Activated T-helper 1 cell treated with Interleukin-2 at 50 U/mL for 16 hours (primary cell): ENCODE data around the gene OAS1.
"Not testable (repeated sequence)": the region's sequence is repeated elsewhere in the genome, so short reads cannot be mapped to it uniquely, and the experiment has no call there.

Experiments used
- DNase-seq: peaks from one replicate; pipeline ENCODE4 v3.0.0-alpha.2; 2020; ENCODE audit warnings: low read depth

Gene OAS1

GRCh38 chr12:112937741-112938719 lies 31.3 kb downstream of the OAS1 start, which contains the start of gene OAS3:
Gene OAS3 (plus strand): TSS chr12:112938474. CDS start chr12:112938531, 57 bp downstream.
- DNase-seq: peak; percentile 41

GRCh38 chr12:112938751-112939150 lies 32.0 kb downstream of the OAS1 start:
- DNase-seq: no peak

- DNase-seq: no peak
These were observed 33.1 kb downstream of the OAS1 start for GRCh38 chr12:112939761-112940381.

- no peak for DNase-seq
These were observed 35.0 kb downstream of the OAS1 start for GRCh38 chr12:112941528-112942335.

- DNase-seq: no peak
These were observed 35.8 kb downstream of the OAS1 start for GRCh38 chr12:112942572-112942971.

GRCh38 chr12:112944024-112944690 lies 37.4 kb downstream of the OAS1 start:
- no peak for DNase-seq

- DNase-seq: no peak
These were observed 38.8 kb downstream of the OAS1 start for GRCh38 chr12:112945515-112945914.

- no peak for DNase-seq
These were observed 39.7 kb downstream of the OAS1 start for GRCh38 chr12:112946236-112947000.

GRCh38 chr12:112947314-112947713 lies 40.6 kb downstream of the OAS1 start:
- DNase-seq: no peak

- DNase-seq: no peak
These were observed 41.0 kb downstream of the OAS1 start for GRCh38 chr12:112947761-112948160.

GRCh38 chr12:112948806-112949205 lies 42.0 kb downstream of the OAS1 start:
- no peak for DNase-seq

- DNase-seq: no peak
These were observed 43.9 kb downstream of the OAS1 start for GRCh38 chr12:112950701-112951100.

GRCh38 chr12:112957125-112957524 lies 50.4 kb downstream of the OAS1 start:
- not testable (repeated sequence) for DNase-seq

- no peak for DNase-seq
These were observed 54.3 kb downstream of the OAS1 start for GRCh38 chr12:112961074-112961473.

GRCh38 chr12:112961536-112961935 lies 54.8 kb downstream of the OAS1 start:
- no peak for DNase-seq

- no peak for DNase-seq
These were observed 55.8 kb downstream of the OAS1 start for GRCh38 chr12:112962561-112962960.

GRCh38 chr12:112963227-112963861 lies 56.6 kb downstream of the OAS1 start:
- DNase-seq: no peak

- DNase-seq: no peak
These were observed 57.4 kb downstream of the OAS1 start for GRCh38 chr12:112964067-112964670.

- no peak for DNase-seq
These were observed 58.2 kb downstream of the OAS1 start for GRCh38 chr12:112964915-112965314.

- DNase-seq: no peak
These were observed 58.9 kb downstream of the OAS1 start for GRCh38 chr12:112965643-112966042.
